HG03060 (cell line): ENCODE data around the gene ADAMTS1.

Experiments
- ATAC-seq: cut with Tn5 transposase; IDR thresholded peaks from one replicate; pipeline ENCODE4 v1.9.1; 2021; ENCODE audit warnings: low read depth, moderate number of reproducible peaks; ENCODE audit not compliant: unreplicated experiment

Gene ADAMTS1

GRCh38 chr21:26794597-26795411 is 50.4 kb downstream of the ADAMTS1 start:
- no peak for ATAC-seq

- ATAC-seq = no peak
These were observed 54.9 kb downstream of the ADAMTS1 start for GRCh38 chr21:26790296-26790695.

- ATAC-seq = no peak
These were observed 56.4 kb downstream of the ADAMTS1 start for GRCh38 chr21:26788790-26789189.
